HepG2 (cell line): ENCODE data around the gene TFCP2L1. TPM values are rescaled to one million over a fixed set of nuclear protein-coding genes. Genes with fewer than 3 reads are reported as not detected.
A peak's percentile ranks its signal among the peaks of the same experiment; 100 is the strongest.

Experiments used
- ATAC-seq: fragments of 200-7000 bp; cut with Tn5 transposase; 3 replicates; pipeline ENCODE4 v1.9.1; 2020; ENCODE audit warnings: mild to moderate bottlenecking, moderate library complexity
- BruUV-seq: library from RNA; stranded (reverse); fragments of 400-500 nt; replicated peaks from 2 replicates; lab custom pipeline; 2021; lab: Mats Ljungman, UMichigan
- CTCF ChIA-PET: fragments of 300-600 bp; formaldehyde crosslinking; extraction: SDS; loops from one replicate; lab custom pipeline; 2021; ENCODE audit warnings: low total read pairs, inconsistent platforms, low intra/inter-chr PET ratio; lab: Yijun Ruan, JAX
- POLR2A ChIA-PET: fragments of 350-600 bp; sonication (Branson Sonifier 250); formaldehyde crosslinking; loops from one replicate; lab custom pipeline; 2020; ENCODE audit warnings: antibody characterized with exemption, inconsistent platforms; lab: Yijun Ruan, JAX
- DNase-seq: peaks from one replicate; pipeline ENCODE4 v3.0.0-alpha.2; 2015; ENCODE audit warnings: low spot score
- FAIRE-seq: peaks from 3 replicates; lab custom pipeline; 2011; peaks lifted over from hg19 to GRCh38; lab: Jason Lieb, UNC
- H2AFZ ChIP-seq: one replicate; pipeline ENCODE4 v1.6.1; 2011; ENCODE audit warnings: low read length, inconsistent platforms
- H3K27ac ChIP-seq: fragments of 300-600 bp; 3 replicates; pipeline ENCODE4 v1.8.0; 2011; ENCODE audit warnings: mixed run types, mild to moderate bottlenecking, mixed read lengths, low read length, inconsistent platforms; ENCODE audit not compliant: insufficient read depth; ENCODE audit errors: extremely low read length
- H3K27me3 ChIP-seq, 2 experiments: fragments of 200-600 bp in 1 of 2; 2 replicates in 1 of 2; 3 replicates in 1 of 2; pipeline versions ENCODE4 v1.6.0 to v1.8.0; 2011; ENCODE audit warnings: low read length in 2 of 2, mild to moderate bottlenecking in 2 of 2, moderate library complexity in 2 of 2, inconsistent platforms in 1 of 2; ENCODE audit not compliant: insufficient read depth in 2 of 2, control insufficient read depth in 1 of 2
- H3K36me3 ChIP-seq, 2 experiments: fragments of 200-600 bp in 1 of 2; replicated peaks in 1 of 2; 2 replicates in 1 of 2; 3 replicates in 1 of 2; pipeline versions ENCODE4 v1.5.1 to v1.8.0; 2011; ENCODE audit warnings: low read length in 2 of 2, inconsistent platforms in 1 of 2; ENCODE audit not compliant: insufficient read depth in 2 of 2, control insufficient read depth in 1 of 2
- H3K4me1 ChIP-seq: 2 replicates; pipeline ENCODE4 v1.5.1; 2012; ENCODE audit warnings: low read length, inconsistent platforms; ENCODE audit not compliant: insufficient read depth
- H3K4me2 ChIP-seq: 2 replicates; pipeline ENCODE4 v1.6.0; 2011; ENCODE audit warnings: low read depth, low read length, inconsistent platforms
- H3K4me3 ChIP-seq, 3 experiments: fragments of 200-600 bp in 1 of 3; sonication (generic), shearing (Covaris generic) in 1 of 3; replicated peaks in 1 of 3; 2 replicates each; pipeline ENCODE4 v1.5.1; 2011 to 2016; ENCODE audit warnings: low read length in 3 of 3, inconsistent platforms in 2 of 3, low read depth in 2 of 3, mild to moderate bottlenecking in 2 of 3, control low read depth in 1 of 3, mixed read lengths in 1 of 3; ENCODE audit not compliant: insufficient read depth in 1 of 3
- H3K79me2 ChIP-seq: one replicate; pipeline ENCODE4 v1.6.1; 2011; ENCODE audit warnings: low read length, inconsistent platforms; ENCODE audit not compliant: insufficient read depth
- H3K9ac ChIP-seq: 2 replicates; pipeline ENCODE4 v1.6.0; 2011; ENCODE audit warnings: mild to moderate bottlenecking, low read depth, low read length, inconsistent platforms; ENCODE audit not compliant: insufficient read depth
- H3K9me3 ChIP-seq: 2 replicates; pipeline ENCODE4 v1.5.1; 2012; ENCODE audit warnings: mild to moderate bottlenecking, low read length
- H4K20me1 ChIP-seq: 2 replicates; pipeline ENCODE4 v1.6.0; 2011; ENCODE audit warnings: inconsistent platforms, mild to moderate bottlenecking, low read length, moderate library complexity; ENCODE audit not compliant: insufficient read depth
- CEBPB ChIP-seq: IDR thresholded peaks from 2 replicates; pipeline ENCODE4 v1.6.1; 2011; ENCODE audit warnings: low read depth, low read length, improper control_type of control experiment, borderline replicate concordance
- CEBPG ChIP-seq: IDR thresholded peaks from 2 replicates; pipeline ENCODE4 v1.6.1; 2016
- FOXA1 ChIP-seq, 2 experiments: fragments of 450-650 bp in 1 of 2; sonication (generic) in 1 of 2; formaldehyde crosslinking in 1 of 2; IDR thresholded peaks; 2 replicates each; pipeline versions ENCODE4 v1.4.0 to v1.6.1; 2016 to 2020; ENCODE audit warnings: missing genetic modification reagents in 1 of 2
- GATAD2A ChIP-seq: IDR thresholded peaks from 2 replicates; pipeline ENCODE4 v1.6.1; 2016
- HOXA5 ChIP-seq: sonication (generic); formaldehyde crosslinking; IDR thresholded peaks from 2 replicates; pipeline ENCODE4 v1.4.0; 2020; ENCODE audit warnings: missing genetic modification reagents
- NCOA1 ChIP-seq: sonication (generic); formaldehyde crosslinking; IDR thresholded peaks from 2 replicates; pipeline ENCODE4 v1.9.0; 2021; ENCODE audit warnings: missing genetic modification reagents
- NR2F6 ChIP-seq, 2 experiments: IDR thresholded peaks; 2 replicates each; pipeline ENCODE4 v1.6.1; 2016; ENCODE audit warnings: antibody characterized with exemption in 1 of 2, mild to moderate bottlenecking in 1 of 2
- SALL1 ChIP-seq: sonication (generic); formaldehyde crosslinking; IDR thresholded peaks from 2 replicates; pipeline ENCODE4 v1.8.0; 2022; ENCODE audit warnings: mild to moderate bottlenecking, missing genetic modification reagents
- SMARCC2 ChIP-seq: fragments of 450-650 bp; IDR thresholded peaks from 2 replicates; pipeline ENCODE4 v1.6.1; 2017; ENCODE audit warnings: antibody characterized with exemption, mild to moderate bottlenecking
- SOX13 ChIP-seq, 3 experiments: fragments of 450-650 bp in 1 of 3; sonication (generic) in 1 of 3; formaldehyde crosslinking in 1 of 3; IDR thresholded peaks in 2 of 3; conservative IDR thresholded peaks in 1 of 3; 2 replicates each; pipeline versions ENCODE4 v1.5.0 to v1.6.1; 2016 to 2020; ENCODE audit warnings: antibody characterized with exemption in 1 of 3, mild to moderate bottlenecking in 1 of 3, missing compliant biosample characterization in 1 of 3, missing genetic modification reagents in 1 of 3, moderate library complexity in 1 of 3
- SOX6 ChIP-seq, 2 experiments: fragments of 450-650 bp in 1 of 2; sonication (generic) in 1 of 2; formaldehyde crosslinking in 1 of 2; IDR thresholded peaks; 2 replicates each; pipeline versions ENCODE4 v1.4.0 to v1.6.1; 2017 to 2020; ENCODE audit warnings: antibody characterized with exemption in 1 of 2, mild to moderate bottlenecking in 1 of 2, missing genetic modification reagents in 1 of 2
- TCF7 ChIP-seq: sonication (generic); IDR thresholded peaks from 2 replicates; pipeline ENCODE4 v1.6.1; 2016; ENCODE audit warnings: antibody characterized with exemption, low read depth
- ZNF772 ChIP-seq: sonication (generic); formaldehyde crosslinking; IDR thresholded peaks from 2 replicates; pipeline ENCODE4 v1.5.0; 2020; ENCODE audit warnings: mild to moderate bottlenecking, missing genetic modification reagents
- WGBS: methylation state at CpG from one replicate; pipeline ENCODE4 v1.1.6; 2017; ENCODE audit warnings: low lambda C conversion rate; 5-methylcytosine and 5-hydroxymethylcytosine counted together
- in situ Hi-C: cut with HindIII; loops from 2 replicates; pipeline ENCODE4 v1.10.0; 2017; ENCODE audit warnings: low pct_unique_long_range_greater_than_20kb; ENCODE audit not compliant: extremely low pct_ligation_motif_present
- intact Hi-C: fragments of 100-400 bp; cut with micrococcal nuclease; formaldehyde crosslinking; loops from one replicate; pipeline ENCODE4 v1.10.0; 2022; ENCODE audit not compliant: unreplicated experiment
- polyA plus RNA-seq, 8 experiments: library from polyadenylated mRNA; depleted of rRNA in 3 of 8; stranded (reverse) in 7 of 8; unstranded in 1 of 8; fragments of >200 nt; fragmentation: Illumina TruSeq in 4 of 8; extraction: Trizol in 4 of 8; gene quantifications; 2 replicates each; pipeline versions ENCODE4 v1.2.1 to v1.2.3, GENCODE V29; 2011 to 2016; ENCODE audit warnings: low read depth in 4 of 8, missing spikeins in 1 of 8, mixed read lengths in 1 of 8; ENCODE audit not compliant: insufficient read depth in 1 of 8
- total RNA-seq, 5 experiments: library from RNA; depleted of rRNA; stranded (reverse); fragments of >200 nt; fragmentation: Illumina TruSeq; extraction: Trizol; gene quantifications; 2 replicates each; pipeline ENCODE4 v1.2.3, GENCODE V29; 2016; ENCODE audit warnings: low read depth in 1 of 5
- TF ChIP-seq, protein P1 (sequence below): sonication (generic); formaldehyde crosslinking; IDR thresholded peaks from 2 replicates; pipeline ENCODE4 v1.4.0; 2020; ENCODE audit warnings: missing genetic modification reagents
- TF ChIP-seq, protein P2 (sequence below): sonication (generic); formaldehyde crosslinking; IDR thresholded peaks from 2 replicates; pipeline ENCODE4 v1.4.0; 2020; ENCODE audit warnings: missing genetic modification reagents
- TF ChIP-seq, protein P3 (sequence below): IDR thresholded peaks from 2 replicates; pipeline ENCODE4 v1.4.0; 2020; ENCODE audit warnings: mild to moderate bottlenecking, missing genetic modification reagents

The TFCP2L1 gene
- total and polyA plus RNA-seq, 2 of the 13 experiments (the other 11 are each of a cell fraction or from before 2014, with no cell fraction given), result under 0.01 TPM; not detected in 1

DNA sequence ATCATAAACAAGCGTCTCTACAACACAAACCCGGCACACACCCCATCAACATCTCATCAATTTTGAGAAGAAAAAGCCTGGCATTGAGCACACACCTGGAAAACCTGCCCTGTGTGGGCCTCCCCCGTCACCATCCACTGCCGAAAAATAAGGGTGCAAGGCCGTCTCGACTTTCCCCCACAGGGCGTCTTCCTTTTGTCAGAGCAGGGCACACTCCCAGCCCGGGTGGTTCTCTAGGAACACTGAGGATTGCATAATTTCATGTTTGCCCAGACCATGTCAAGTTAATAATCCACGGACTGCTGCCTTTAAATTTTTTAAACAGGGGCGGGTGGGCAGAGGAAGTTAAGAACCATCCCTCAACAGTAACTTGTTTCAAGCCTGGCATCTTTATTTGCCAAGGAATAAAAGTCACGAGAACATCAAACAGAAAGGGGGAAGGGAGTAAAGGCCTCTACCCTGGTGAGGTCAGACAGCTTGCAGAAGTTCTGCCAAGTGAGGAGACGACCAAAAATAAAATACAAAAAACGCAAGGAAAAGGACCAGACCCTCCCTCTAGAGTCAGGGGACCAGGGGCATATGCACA, 2.1 kb downstream of the TFCP2L1 start:
- Histone ChIP-seq H2AFZ (no peak overlapping the region), H3K4me1 (peaks cover 43% of the 10 kb centered on the region), H4K20me1 (no peaks in the 10 kb centered on the region), H3K9ac (no peak overlapping the region), H3K4me2 (0 out of 2 replicates have a peak overlapping the region, but pooled peaks have one; percentile 10), H3K9me3 (no peaks in the 10 kb centered on the region), H3K27me3 (peaks cover 21 to 82% of the 10 kb centered on the region in 2 experiments), H3K4me3 (no peak overlapping the region), H3K79me2 (no peaks in the 10 kb centered on the region), H3K27ac (no peak overlapping the region), H3K36me3 (no peaks in the 10 kb centered on the region)
- CTCF ChIA-PET, result no interaction called here
- peak; percentile 40 for FAIRE-seq
- 5% methylated on average over 13 of the region's 13 CpGs for WGBS
- POLR2A ChIA-PET, result no interaction called here
- intact Hi-C loops, result no loop called here
- in situ Hi-C loops, result no loop called here
- DNase-seq, result peak; percentile 27
- peak; percentile 28; the same call in 2 of the 3 replicates for ATAC-seq
- BruUV-seq, result no TSS peak
- TF ChIP-seq, protein P1, sequence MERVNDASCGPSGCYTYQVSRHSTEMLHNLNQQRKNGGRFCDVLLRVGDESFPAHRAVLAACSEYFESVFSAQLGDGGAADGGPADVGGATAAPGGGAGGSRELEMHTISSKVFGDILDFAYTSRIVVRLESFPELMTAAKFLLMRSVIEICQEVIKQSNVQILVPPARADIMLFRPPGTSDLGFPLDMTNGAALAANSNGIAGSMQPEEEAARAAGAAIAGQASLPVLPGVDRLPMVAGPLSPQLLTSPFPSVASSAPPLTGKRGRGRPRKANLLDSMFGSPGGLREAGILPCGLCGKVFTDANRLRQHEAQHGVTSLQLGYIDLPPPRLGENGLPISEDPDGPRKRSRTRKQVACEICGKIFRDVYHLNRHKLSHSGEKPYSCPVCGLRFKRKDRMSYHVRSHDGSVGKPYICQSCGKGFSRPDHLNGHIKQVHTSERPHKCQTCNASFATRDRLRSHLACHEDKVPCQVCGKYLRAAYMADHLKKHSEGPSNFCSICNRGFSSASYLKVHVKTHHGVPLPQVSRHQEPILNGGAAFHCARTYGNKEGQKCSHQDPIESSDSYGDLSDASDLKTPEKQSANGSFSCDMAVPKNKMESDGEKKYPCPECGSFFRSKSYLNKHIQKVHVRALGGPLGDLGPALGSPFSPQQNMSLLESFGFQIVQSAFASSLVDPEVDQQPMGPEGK (CRISPR knock-in tag), result peak; percentile 42; the same call in 1 of the 2 replicates
- TF ChIP-seq SOX6 (IDR thresholded peaks at IDR 0.05) (no peak), SOX6 (CRISPR knock-in tag; IDR thresholded peaks at IDR 0.05) (peak; percentile 76), HOXA5 (CRISPR knock-in tag) (0 out of 2 replicates have a peak, but pooled peaks have one; percentile 42), CEBPB (peak; percentile 86), FOXA1 (IDR thresholded peaks at IDR 0.05) (no peak), FOXA1 (CRISPR knock-in tag; IDR thresholded peaks at IDR 0.05) (peak; percentile 52), SALL1 (CRISPR knock-in tag) (peak; percentile 69), GATAD2A (CRISPR knock-in tag) (peak; percentile 71), ZNF772 (CRISPR knock-in tag) (no peak), CEBPG (CRISPR knock-in tag) (peak; percentile 83), TCF7 (0 out of 2 replicates have a peak, but pooled peaks have one; percentile 36), SOX13 (IDR thresholded peaks at IDR 0.05) (no peak), SOX13 (CRISPR knock-in tag; conservative IDR thresholded peaks at IDR 0.05 in 1 of 2, IDR thresholded peaks at IDR 0.05 in 1 of 2) (peak in 1 of 2 experiments; percentile 63; a peak in 2 of 4 replicates), NCOA1 (CRISPR knock-in tag) (no peak), NR2F6 (IDR thresholded peaks at IDR 0.05) (peak; percentile 23; the same call in 1 of the 2 replicates), NR2F6 (CRISPR knock-in tag; IDR thresholded peaks at IDR 0.05) (no peak), SMARCC2 (no peak)
- TF ChIP-seq, protein P2, sequence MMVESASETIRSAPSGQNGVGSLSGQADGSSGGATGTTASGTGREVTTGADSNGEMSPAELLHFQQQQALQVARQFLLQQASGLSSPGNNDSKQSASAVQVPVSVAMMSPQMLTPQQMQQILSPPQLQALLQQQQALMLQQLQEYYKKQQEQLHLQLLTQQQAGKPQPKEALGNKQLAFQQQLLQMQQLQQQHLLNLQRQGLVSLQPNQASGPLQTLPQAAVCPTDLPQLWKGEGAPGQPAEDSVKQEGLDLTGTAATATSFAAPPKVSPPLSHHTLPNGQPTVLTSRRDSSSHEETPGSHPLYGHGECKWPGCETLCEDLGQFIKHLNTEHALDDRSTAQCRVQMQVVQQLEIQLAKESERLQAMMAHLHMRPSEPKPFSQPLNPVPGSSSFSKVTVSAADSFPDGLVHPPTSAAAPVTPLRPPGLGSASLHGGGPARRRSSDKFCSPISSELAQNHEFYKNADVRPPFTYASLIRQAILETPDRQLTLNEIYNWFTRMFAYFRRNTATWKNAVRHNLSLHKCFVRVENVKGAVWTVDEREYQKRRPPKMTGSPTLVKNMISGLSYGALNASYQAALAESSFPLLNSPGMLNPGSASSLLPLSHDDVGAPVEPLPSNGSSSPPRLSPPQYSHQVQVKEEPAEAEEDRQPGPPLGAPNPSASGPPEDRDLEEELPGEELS, result peak; percentile 61
- TF ChIP-seq, protein P3, sequence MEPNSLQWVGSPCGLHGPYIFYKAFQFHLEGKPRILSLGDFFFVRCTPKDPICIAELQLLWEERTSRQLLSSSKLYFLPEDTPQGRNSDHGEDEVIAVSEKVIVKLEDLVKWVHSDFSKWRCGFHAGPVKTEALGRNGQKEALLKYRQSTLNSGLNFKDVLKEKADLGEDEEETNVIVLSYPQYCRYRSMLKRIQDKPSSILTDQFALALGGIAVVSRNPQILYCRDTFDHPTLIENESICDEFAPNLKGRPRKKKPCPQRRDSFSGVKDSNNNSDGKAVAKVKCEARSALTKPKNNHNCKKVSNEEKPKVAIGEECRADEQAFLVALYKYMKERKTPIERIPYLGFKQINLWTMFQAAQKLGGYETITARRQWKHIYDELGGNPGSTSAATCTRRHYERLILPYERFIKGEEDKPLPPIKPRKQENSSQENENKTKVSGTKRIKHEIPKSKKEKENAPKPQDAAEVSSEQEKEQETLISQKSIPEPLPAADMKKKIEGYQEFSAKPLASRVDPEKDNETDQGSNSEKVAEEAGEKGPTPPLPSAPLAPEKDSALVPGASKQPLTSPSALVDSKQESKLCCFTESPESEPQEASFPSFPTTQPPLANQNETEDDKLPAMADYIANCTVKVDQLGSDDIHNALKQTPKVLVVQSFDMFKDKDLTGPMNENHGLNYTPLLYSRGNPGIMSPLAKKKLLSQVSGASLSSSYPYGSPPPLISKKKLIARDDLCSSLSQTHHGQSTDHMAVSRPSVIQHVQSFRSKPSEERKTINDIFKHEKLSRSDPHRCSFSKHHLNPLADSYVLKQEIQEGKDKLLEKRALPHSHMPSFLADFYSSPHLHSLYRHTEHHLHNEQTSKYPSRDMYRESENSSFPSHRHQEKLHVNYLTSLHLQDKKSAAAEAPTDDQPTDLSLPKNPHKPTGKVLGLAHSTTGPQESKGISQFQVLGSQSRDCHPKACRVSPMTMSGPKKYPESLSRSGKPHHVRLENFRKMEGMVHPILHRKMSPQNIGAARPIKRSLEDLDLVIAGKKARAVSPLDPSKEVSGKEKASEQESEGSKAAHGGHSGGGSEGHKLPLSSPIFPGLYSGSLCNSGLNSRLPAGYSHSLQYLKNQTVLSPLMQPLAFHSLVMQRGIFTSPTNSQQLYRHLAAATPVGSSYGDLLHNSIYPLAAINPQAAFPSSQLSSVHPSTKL (CRISPR knock-in tag), result peak; percentile 71
